Right hindlimb (tissue), 1 donor: Measurements from ENCODE around the gene EXOC2.
"Not testable (repeated sequence)": the region's sequence is repeated elsewhere in the genome, so short reads cannot be mapped to it uniquely, and the experiment has no call there.

Experiments
- DNase-seq: peaks from one replicate; pipeline ENCODE4 v3.0.0-alpha.2; 2018

Gene EXOC2

GRCh38 chr6:680666-681340, 12.1 kb downstream of the EXOC2 start:
- DNase-seq = no peak

- DNase-seq = no peak
Observed at GRCh38 chr6:680251-680650, 12.7 kb downstream of the EXOC2 start.

DNA sequence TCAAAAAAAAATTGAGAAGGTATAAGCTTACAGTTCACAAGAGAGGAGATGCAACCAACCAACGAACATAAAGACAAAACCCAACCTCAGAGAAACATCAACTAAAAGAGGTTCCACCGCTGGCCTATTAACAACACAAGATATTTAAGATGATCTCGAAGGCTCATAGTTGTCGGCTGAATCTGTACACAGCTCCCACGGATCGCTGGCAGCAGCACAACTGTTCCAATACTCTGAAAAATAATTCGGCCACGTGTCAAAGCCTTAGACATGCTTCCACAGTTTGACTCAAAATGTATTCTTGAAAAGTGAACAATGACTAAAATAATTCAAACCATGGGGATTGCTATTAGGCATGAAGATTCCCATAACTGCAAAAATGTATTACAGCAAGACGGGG, 13.7 kb downstream of the EXOC2 start:
- no peak for DNase-seq

- no peak for DNase-seq
Observed at GRCh38 chr6:678520-678919, 14.4 kb downstream of the EXOC2 start.

GRCh38 chr6:677919-678318, 15.0 kb downstream of the EXOC2 start:
- DNase-seq = no peak

- DNase-seq = no peak
Observed at GRCh38 chr6:674956-675355, 18.0 kb downstream of the EXOC2 start.

- no peak for DNase-seq
Observed at GRCh38 chr6:674406-674805, 18.5 kb downstream of the EXOC2 start.

DNA sequence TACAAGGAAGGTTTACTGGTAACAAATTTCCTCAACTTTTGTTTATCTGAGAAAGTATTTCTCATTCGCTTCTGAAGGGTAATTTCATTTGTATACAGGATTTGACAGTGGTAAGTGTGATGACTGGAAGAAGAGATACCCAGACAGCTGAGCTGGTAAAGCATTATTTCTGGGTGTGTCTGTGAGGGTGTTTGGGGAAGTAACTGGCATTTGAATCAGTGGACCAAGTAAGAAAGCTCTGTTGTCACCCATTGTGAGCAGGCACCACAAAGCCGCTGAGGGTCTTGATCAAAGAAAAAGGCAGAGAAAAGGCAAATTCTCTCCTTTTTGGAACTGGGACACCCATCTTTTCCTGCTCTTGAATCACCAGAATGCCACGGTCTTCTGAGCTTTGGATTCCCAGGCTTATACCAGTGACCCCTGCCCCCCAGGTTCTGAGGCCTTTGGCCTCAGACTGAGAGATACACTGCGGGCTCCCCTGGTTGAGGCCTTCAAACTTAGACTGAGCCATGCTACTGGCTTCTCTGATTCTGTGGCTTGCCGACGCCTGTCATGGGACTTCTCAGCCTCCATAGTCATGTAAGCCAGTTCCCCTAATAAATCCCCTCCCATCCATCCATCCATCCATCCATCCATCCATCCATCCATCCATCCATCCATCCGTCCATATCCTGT, 25.5 kb downstream of the EXOC2 start:
- no peak for DNase-seq

GRCh38 chr6:665403-666267, 27.3 kb downstream of the EXOC2 start:
- DNase-seq = no peak

DNA sequence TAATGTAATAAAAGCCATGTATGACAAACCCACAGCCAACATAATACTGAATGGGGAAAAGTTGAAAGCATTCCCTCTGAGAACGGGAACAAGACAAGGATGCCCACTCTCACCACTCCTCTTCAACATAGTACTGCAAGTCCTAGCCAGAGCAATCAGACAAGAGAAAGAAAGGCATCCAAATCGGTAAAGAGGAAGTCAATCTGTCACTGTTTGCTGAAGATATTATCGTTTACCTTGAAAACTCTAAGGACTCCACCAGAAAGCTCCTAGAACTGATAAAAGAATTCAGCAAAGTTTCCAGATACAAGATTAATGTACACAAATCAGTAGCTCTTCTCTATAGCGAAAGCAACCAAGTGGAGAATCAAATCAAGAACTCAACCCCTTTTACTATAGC, 29.2 kb downstream of the EXOC2 start:
- DNase-seq = not testable (repeated sequence)

GRCh38 chr6:659716-660581, 33.0 kb downstream of the EXOC2 start:
- DNase-seq = no peak

DNA sequence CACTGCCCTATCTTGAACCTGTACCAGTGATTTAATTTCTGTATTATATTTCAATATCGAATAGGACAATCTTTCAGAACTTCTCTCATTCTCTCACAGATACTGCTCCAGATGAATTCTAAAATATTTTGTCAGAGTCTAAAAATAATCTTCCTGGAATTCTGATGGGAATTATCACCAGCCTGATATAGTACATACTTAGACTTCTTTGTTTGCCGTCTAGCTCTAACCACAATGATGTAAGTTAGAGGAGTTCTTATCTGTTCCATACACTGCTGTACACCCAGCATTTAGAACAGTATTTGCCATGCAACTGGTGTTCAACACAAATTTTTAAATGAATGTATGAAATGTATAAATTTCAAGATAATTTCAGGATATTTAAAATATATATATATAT, 34.7 kb downstream of the EXOC2 start:
- no peak for DNase-seq

DNA sequence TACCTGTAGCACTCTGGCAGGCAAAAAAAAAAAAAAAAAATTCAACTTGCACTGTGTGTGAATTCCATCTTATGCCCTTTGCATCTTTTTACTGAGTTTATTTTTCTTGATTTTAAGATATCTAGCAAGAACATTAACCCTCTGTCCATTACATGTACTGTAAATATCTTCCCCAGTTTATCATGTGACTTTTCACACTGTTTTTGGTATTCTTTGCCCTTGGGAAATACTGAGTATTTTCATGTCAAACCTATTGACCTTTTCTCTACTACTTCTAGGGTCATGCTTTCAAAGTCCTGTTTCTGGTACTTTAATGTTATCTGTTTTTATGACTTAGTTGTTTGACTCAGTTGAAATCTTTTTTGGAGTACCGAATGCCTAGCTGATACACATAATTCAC, 35.2 kb downstream of the EXOC2 start:
- no peak for DNase-seq

GRCh38 chr6:656460-657252, 36.3 kb downstream of the EXOC2 start, which contains the start of gene HUS1B:
Gene HUS1B (minus strand): TSS chr6:657100. CDS start chr6:656944, 156 bp downstream.
- DNase-seq = no peak

GRCh38 chr6:654136-654535, 38.8 kb downstream of the EXOC2 start:
- DNase-seq = no peak

GRCh38 chr6:652865-653264, 40.1 kb downstream of the EXOC2 start:
- no peak for DNase-seq

DNA sequence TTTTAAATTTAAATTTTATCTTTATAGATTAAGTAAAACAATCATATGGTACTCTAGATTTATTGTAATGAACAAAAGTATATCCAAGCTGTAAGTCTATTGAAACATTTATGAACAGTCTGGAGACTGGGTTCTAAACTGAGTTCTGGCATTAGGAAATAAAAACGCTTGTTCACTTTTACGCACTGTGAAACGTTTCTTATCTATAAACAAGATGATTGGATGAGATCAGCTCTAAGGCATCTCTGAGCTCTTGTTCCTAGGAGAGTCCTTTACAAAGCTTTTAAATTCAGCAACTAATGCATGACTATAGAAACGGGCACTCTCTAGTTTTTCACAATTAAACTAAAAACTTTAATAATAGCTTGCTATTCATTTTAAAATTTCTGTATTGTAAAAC, 42.8 kb downstream of the EXOC2 start:
- DNase-seq = no peak

DNA sequence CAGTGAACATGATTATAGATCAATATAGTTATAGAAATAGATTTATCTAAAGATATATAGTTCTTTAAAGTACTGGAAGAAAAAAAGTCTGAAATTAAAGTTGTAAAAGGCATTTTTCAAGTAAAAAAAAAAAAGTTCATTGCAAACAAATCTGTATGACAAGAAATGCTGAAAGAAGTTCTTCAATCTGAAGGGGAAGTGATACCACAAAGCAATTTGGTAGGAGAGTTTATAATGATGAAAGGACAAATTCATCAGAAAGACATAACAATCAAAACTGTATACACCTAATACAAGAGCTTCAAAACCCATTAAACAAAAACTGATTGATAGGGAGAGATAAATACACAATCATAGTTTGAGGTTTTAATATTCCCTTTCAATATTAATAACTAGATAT, 50.1 kb downstream of the EXOC2 start:
- DNase-seq = no peak

DNA sequence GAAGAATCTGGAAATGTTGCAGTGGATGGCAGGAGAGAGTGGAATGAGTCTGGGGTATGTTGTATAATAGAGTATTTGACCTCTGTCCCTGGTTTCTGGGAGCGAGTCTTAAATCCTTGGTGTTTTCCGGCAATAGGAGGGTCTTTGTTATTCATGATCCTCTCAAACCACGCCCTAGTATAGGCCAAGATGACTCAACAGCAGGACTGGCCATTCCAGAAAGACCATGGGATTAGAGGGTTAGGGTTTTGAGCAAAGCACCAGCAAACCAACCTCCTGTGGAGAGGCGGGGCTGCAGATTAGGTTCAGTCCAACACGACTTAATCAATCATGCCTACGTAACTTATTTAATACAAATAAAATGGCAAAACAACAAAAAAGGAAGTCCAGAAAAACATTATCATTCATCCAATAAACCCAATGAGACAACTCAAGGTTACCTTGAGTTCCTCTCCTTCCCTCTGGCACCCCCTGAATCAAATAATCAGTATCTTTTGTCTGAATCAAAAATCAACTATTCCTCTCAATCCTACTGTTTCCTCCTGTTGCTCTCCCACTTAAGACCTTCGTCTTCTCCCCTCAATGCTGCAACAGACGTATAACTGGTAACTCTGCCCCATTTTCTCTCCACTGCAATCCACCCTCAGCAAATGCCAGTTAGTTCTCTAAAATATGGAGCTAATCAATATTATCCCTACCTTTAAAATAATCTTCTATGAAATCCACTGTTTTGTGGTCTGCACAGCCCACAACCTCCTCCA, 51.5 kb downstream of the EXOC2 start:
- DNase-seq = no peak

- no peak for DNase-seq
Observed at GRCh38 chr6:636488-636887, 56.5 kb downstream of the EXOC2 start.

- DNase-seq = no peak
Observed at GRCh38 chr6:635233-635632, 57.7 kb downstream of the EXOC2 start.
